Mammary microvascular endothelial cell (primary cell): ENCODE data around the gene TCTA. TPM values are rescaled to one million over a fixed set of nuclear protein-coding genes. Genes with fewer than 3 reads are reported as not detected.

Source experiments
- total RNA-seq: library from RNA; depleted of rRNA; stranded (reverse); fragments of >200 nt; gene quantifications from 2 replicates; pipeline ENCODE4 v1.2.3, GENCODE V29; 2015

Gene TCTA
- 21.0 and 25.0 TPM in 2 replicates for total RNA-seq

GRCh38 chr3:49411968-49412631 is at the start of gene TCTA, which contains the start of gene RHOA:
Gene TCTA, plus strand, starts transcription at chr3:49412423. Its CDS starts 4 bp downstream, at chr3:49412427.
Gene RHOA, minus strand, starts transcription at chr3:49411976. Its CDS starts 36,387 bp downstream, at chr3:49375589.

GRCh38 chr3:49422379-49423248 is 10.4 kb downstream of the TCTA start, which contains the start of gene AMT:
Gene AMT, minus strand, starts transcription at chr3:49422473. Its CDS starts 23 bp downstream, at chr3:49422450.

Other genes starting within 250 kb of the TCTA start
- 25.3 and 31.4 TPM in 2 replicates for gene CCDC71, start 246.1 kb upstream of the TCTA start, total RNA-seq
- gene KLHDC8B, start 240.8 kb upstream of the TCTA start, total RNA-seq, result 23.0 and 29.8 TPM in 2 replicates
- gene C3orf62, start 135.2 kb upstream of the TCTA start, total RNA-seq, result 0.80 and 6.3 TPM in 2 replicates
- 10.6 and 11.8 TPM in 2 replicates for gene USP4, start 72.4 kb upstream of the TCTA start, total RNA-seq
- 1,104 and 1,196 TPM in 2 replicates for gene GPX1, start 54.1 kb upstream of the TCTA start, total RNA-seq
- gene RHOA, start 447 bp upstream of the TCTA start, total RNA-seq, result 580 and 638 TPM in 2 replicates
- gene AMT, start 10.1 kb downstream of the TCTA start, total RNA-seq, result 0.15 and 0.53 TPM in 2 replicates
- 6.1 and 6.9 TPM in 2 replicates for gene NICN1, start 16.9 kb downstream of the TCTA start, total RNA-seq
- gene DAG1, start 57.8 kb downstream of the TCTA start, total RNA-seq, result 94.7 and 100.0 TPM in 2 replicates
- gene BSN, start 142.1 kb downstream of the TCTA start, total RNA-seq, result 0.07 and 0.10 TPM in 2 replicates